Stimulated activated CD4-positive, alpha-beta T cell treated with anti-CD3 and anti-CD28 coated beads, TNF-alpha, amount 100 ng/mL, for 48 hours (primary cell): ENCODE results near the gene B9D2.
"Not testable (repeated sequence)": the region's sequence is repeated elsewhere in the genome, so short reads cannot be mapped to it uniquely, and the experiment has no call there.

Experiments used
- DNase-seq, 3 donors: peaks; one replicate each; pipeline ENCODE4 v3.0.0-alpha.2; 2020; ENCODE audit warnings: low read depth in 3 of 3

The B9D2 gene

GRCh38 chr19:41391618-41392017 lies 27.7 kb upstream of the B9D2 start:
- DNase-seq, result no peak

DNA sequence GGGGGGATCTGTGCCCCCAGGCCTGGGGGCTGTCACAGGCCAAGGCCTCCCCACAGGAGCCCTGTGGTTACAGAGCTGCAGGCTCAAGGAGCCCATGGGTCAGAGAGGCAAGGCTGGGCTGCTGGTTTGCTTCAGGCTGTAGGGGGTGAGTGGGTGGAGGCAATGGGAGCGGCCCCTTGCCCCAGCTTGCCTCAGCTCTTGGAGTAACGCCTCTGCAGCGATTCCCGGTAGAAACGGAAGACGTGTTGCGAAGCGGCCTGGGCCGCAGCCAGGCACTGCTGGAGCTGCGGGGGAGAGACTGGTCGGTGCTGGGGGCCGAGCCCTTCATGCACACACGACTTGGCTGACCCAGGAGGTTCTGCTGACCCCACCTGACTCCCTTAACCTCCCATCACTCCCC lies 22.5 kb upstream of the B9D2 start:
- DNase-seq, result no peak

DNA sequence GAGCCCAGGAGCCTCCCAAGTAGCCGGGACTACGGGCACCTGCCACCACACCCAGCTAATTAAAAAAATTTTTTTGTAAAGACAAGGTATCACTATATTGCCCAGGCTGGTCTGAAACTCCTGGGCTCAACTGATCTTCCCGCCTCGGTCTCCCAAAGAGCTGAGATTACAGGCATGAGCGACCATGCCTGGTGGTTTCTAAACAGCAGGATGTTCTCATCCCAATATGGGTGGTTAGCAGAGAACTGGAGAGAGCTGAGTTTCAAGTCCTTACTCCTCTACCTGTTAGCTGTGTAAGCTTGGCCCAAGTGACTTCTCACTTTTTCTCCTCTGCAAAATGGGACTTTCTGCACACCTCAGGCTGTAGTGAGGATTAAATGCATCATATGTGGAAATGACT lies 20.4 kb upstream of the B9D2 start:
- DNase-seq, result no peak

- not testable (repeated sequence) for DNase-seq
These were observed 17.6 kb upstream of the B9D2 start for GRCh38 chr19:41381536-41381935.

GRCh38 chr19:41377977-41378709 lies 14.2 kb upstream of the B9D2 start:
- DNase-seq, result no peak

- no peak for DNase-seq
These were observed 13.0 kb upstream of the B9D2 start for GRCh38 chr19:41376998-41377365.

GRCh38 chr19:41376241-41376997 lies 12.5 kb upstream of the B9D2 start, which contains the start of gene TMEM91:
TMEM91 (plus strand) TSS chr19:41376533; CDS start chr19:41378310, 1,777 bp downstream.
- DNase-seq, result no peak

GRCh38 chr19:41373993-41374392 lies 10.0 kb upstream of the B9D2 start:
- DNase-seq, result no peak

DNA sequence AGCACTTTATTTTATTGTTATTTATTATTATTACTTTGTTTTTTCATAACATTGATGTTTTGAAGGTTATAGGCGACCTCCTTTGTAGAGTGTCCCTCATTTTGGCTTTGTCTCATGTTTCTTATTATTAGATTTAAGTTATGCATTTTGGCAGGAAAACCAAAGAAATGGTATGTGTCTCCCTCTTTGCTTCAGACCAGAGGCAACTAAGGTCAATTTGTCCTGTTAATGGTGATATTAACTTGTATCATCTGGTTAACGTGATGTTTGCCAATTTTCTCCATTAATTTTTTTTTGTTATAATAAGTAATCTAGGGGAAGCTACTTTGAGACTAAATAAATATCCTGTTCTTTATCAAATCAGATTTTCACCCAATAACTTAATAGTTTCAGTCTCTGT lies 8.6 kb upstream of the B9D2 start:
- DNase-seq, result no peak

DNA sequence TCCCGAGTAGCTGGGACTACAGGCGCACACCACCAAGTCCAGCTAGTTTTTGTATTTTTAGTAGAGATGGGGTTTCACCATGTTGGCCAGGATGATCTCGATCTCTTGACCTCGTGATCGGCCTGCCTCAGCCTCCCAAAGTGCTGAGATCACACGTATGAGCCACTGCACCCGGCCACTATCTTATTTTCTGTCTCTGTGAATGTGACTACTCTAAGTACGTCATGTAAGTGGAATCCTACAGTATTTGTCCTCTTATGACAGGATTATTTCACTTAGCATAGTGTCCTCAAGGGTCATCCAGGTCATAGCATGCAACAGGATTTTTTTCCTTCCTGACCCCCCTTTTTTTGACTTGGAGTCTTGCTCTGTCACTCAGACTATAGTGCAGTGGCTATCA lies 7.6 kb upstream of the B9D2 start:
- DNase-seq, result no peak

DNA sequence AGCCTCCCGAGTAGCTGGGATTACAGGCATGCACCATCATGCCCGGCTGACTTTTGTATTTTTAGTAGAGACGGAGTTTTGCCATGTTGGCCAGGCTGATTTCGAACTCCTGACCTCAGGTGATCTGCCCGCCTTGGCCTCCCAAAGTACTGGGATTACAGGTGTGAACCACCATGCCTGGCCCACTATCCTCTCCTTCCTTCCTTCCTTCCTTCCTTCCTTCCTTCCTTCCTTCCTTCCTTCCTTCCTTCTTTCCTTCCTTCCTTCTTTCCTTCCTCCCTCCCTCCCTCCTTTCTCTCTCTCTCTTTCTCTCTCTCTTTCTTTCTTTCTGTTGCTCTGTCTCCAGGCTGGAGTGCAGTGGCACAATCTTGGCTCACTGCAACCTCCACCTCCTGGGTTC lies 7.2 kb upstream of the B9D2 start:
- DNase-seq, result not testable (repeated sequence)

- no peak for DNase-seq
These were observed 5.8 kb upstream of the B9D2 start for GRCh38 chr19:41369769-41370168.

- no peak for DNase-seq
These were observed 3.9 kb upstream of the B9D2 start for GRCh38 chr19:41367848-41368301.

GRCh38 chr19:41366089-41366488 lies 2.1 kb upstream of the B9D2 start:
- DNase-seq, result no peak

DNA sequence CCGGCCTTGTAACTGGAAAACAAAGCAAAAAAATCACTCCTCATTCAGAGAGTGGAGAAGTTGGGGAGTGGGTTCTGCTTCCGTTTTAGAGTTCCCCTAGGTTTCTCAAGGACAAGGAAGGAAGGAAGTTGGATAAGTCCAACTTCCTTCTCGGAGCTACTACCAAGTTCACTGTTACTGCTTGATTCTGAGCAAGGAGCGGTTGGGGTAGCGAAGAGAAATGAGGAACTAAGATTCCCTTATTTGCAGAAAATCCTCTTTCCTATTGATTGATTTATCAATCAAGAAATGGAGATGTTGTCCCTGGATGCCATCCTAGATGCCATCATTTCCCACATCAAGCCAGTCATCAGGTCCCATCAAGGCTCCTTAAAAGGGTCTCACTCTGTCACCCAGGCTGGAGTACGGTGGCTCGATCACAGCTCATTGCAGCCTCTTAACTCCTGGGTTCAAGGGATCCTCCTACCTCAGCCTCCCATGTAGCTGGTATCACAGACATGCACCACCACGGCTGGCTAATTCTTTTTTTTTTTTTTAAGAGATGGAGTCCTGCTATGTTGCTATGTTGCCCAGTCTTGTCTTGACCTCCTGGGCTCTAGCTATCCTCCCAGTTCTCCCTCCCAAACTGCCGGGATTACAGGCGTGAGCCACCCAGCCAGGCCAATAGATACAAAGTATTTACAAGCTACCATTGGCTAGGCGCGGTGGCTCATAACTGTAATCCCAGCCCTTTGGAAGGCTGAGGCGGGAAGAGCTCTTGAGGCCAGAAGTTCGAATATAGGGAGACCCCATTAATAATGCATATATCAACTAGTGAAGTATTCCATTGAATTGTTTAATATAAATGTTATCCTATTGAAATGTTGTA lies 809 bp upstream of the B9D2 start:
- DNase-seq, result no peak

DNA sequence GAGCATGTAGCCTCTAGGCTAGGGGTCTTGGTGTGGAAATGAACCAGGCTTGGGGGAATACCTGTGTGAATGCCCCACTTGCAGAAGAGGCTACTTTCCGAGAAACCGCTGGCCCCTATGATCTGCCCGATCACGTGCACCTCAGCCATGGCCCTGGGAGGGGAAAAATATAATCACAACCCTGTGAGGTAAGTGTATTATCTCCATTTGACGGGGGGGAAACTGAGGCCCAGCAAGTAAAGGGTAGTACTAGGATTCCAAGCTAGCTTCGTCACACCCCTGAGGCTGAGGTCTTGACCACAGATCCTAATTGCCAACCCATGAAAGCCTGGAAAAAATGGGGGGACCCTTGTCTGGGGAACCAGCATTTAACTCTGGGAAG lies 587 bp downstream of the B9D2 start:
- no peak for DNase-seq

GRCh38 chr19:41362143-41362847 lies 1.7 kb downstream of the B9D2 start:
- no peak for DNase-seq

DNA sequence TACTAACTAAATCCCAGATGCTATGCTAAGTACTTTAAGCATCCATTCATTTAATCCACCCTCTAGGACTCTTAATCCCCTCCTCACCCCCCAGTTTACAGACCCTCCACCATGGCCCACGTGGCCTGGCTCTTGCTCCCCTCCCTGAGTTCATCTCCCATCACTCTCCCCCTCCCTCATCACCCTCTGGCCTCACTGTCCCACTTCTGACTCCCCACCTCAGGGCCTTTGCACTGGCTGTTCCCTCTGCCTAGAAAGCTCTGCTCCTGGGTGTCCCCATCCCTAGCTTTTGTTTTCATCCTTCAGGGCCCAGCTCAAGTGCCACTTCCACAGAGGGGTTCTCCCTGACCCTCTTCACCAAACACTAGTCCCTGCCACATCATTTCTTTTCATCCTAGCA lies 4.2 kb downstream of the B9D2 start:
- no peak for DNase-seq

GRCh38 chr19:41357746-41358145 lies 6.2 kb downstream of the B9D2 start:
- no peak for DNase-seq

DNA sequence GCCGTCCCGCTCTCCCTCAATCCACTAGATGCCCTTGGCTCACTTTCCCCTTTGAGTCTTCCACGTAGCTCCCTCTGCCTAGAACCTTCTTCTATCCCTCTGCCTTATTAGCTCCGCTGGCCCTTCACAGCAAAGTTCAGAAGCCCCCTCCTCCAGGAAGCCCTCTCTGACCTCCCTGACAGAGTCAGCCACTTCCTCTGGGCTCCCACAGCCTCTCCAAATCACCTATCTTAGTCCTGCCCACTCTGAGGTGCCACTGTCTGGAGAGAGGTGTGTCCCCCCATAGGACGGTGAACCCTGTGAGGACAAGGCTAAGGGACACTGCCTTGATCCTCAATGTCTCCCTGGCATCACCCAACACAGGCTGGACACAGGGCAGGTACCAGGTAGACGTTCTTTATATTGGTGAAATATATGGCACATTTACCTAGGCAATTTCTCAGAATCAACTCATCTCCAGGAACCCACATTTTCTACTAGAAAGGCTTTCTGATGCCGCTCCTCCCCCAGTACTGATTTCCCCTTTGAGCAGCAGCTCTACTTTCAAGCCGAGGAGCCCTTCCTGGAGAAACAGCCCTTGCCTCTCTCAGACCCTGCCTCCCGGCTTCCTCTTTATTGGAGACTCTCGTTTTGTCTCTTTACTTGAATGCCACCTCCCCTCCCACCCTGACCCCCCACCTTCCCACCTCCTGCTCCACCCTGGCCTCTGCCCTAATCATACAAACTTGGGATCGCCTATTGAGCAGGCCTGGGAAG lies 6.8 kb downstream of the B9D2 start:
- no peak for DNase-seq

- DNase-seq, result no peak
These were observed 8.1 kb downstream of the B9D2 start for GRCh38 chr19:41355802-41356201.
